Measurements from ENCODE around the gene JUND. TPM values are rescaled to one million over a fixed set of nuclear protein-coding genes. Genes with fewer than 3 reads are reported as not detected.

JUND gene
- total RNA-seq, 1 donor from 2014 or later, result 129 TPM

- Mint-ChIP-seq H3K9me3 (ENCODE audit: unreplicated experiment) (no peaks in the 10 kb centered on the region), H3K27me3 (ENCODE audit: unreplicated experiment) (peaks cover 19% of the 10 kb centered on the region), H3K4me3 (ENCODE audit: unreplicated experiment) (no peak overlapping the region), H3K36me3 (ENCODE audit: low read depth, unreplicated experiment) (no peaks in the 10 kb centered on the region), H3K4me1 (ENCODE audit: unreplicated experiment) (no peaks in the 10 kb centered on the region), H3K27ac (ENCODE audit: unreplicated experiment) (no peak overlapping the region)
- TF ChIP-seq CTCF (IDR thresholded peaks at IDR 0.05; ENCODE audit: unreplicated experiment), result no peak
- no peak for DNase-seq (ENCODE audit: low spot score)
These were observed 23.6 kb downstream of the JUND start for GRCh38 chr19:18257503-18258470.

- no peak for TF ChIP-seq CTCF (IDR thresholded peaks at IDR 0.05; ENCODE audit: unreplicated experiment)
- Mint-ChIP-seq H3K27ac (ENCODE audit: unreplicated experiment) (no peak overlapping the region), H3K36me3 (ENCODE audit: low read depth, unreplicated experiment) (no peaks in the 10 kb centered on the region), H3K27me3 (ENCODE audit: unreplicated experiment) (peaks cover 12% of the 10 kb centered on the region), H3K4me1 (ENCODE audit: unreplicated experiment) (no peaks in the 10 kb centered on the region), H3K9me3 (ENCODE audit: unreplicated experiment) (no peaks in the 10 kb centered on the region), H3K4me3 (ENCODE audit: unreplicated experiment) (no peak overlapping the region)
- DNase-seq (ENCODE audit: low spot score), result no peak
These were observed 26.6 kb downstream of the JUND start for GRCh38 chr19:18254546-18255503.

- no peaks in the 10 kb centered on the region for H3K36me3 Mint-ChIP-seq (ENCODE audit: low read depth, unreplicated experiment)
- no peak for TF ChIP-seq CTCF (IDR thresholded peaks at IDR 0.05; ENCODE audit: unreplicated experiment)
- no peak overlapping the region for H3K4me3 Mint-ChIP-seq (ENCODE audit: unreplicated experiment)
- H3K9me3 Mint-ChIP-seq (ENCODE audit: unreplicated experiment), result no peaks in the 10 kb centered on the region
- no peak for DNase-seq (ENCODE audit: low spot score)
- no peak overlapping the region for H3K27ac Mint-ChIP-seq (ENCODE audit: unreplicated experiment)
- H3K4me1 Mint-ChIP-seq (ENCODE audit: unreplicated experiment), result no peaks in the 10 kb centered on the region
- H3K27me3 Mint-ChIP-seq (ENCODE audit: unreplicated experiment), result peaks cover 10% of the 10 kb centered on the region
These were observed 27.7 kb downstream of the JUND start for GRCh38 chr19:18253716-18254115.

GRCh38 chr19:18253130-18253529, 28.3 kb downstream of the JUND start:
- Mint-ChIP-seq H3K36me3 (ENCODE audit: low read depth, unreplicated experiment) (no peaks in the 10 kb centered on the region), H3K27ac (ENCODE audit: unreplicated experiment) (no peak overlapping the region), H3K27me3 (ENCODE audit: unreplicated experiment) (peaks cover 10% of the 10 kb centered on the region), H3K4me1 (ENCODE audit: unreplicated experiment) (no peaks in the 10 kb centered on the region), H3K9me3 (ENCODE audit: unreplicated experiment) (no peaks in the 10 kb centered on the region), H3K4me3 (ENCODE audit: unreplicated experiment) (no peak overlapping the region)
- DNase-seq (ENCODE audit: low spot score), result no peak
- no peak for TF ChIP-seq CTCF (IDR thresholded peaks at IDR 0.05; ENCODE audit: unreplicated experiment)
